Stimulated activated naive CD8-positive, alpha-beta T cell treated with anti-CD3 and anti-CD28 coated beads, Interleukin-15, Interleukin-2, amounts not matched to agents 100 U/mL and 50 U/mL, for 24 hours (primary cell): Measurements from ENCODE around the gene OR10G7.

Experiments used
- ATAC-seq: fragments of 150-1000 bp; cut with Tn5 transposase; one replicate; pipeline ENCODE4 v1.10.0; 2021
- DNase-seq: peaks from one replicate; pipeline ENCODE4 v3.0.0; 2021

OR10G7 gene

GRCh38 chr11:124041254-124041653 lies at the start of gene OR10G7:
OR10G7 (minus strand) TSS chr11:124041325; CDS start chr11:124039001, 2,324 bp downstream.
- no peak for ATAC-seq

GRCh38 chr11:124085997-124086846 lies 45.1 kb upstream of the OR10G7 start:
- DNase-seq (no peak), ATAC-seq (no peak)

More at GRCh38 chr11:124041254-124041653, at the start of gene OR10G7:
- DNase-seq, result no peak

GRCh38 chr11:124085583-124085982 lies 44.5 kb upstream of the OR10G7 start:
- no peak for ATAC-seq
- no peak for DNase-seq

GRCh38 chr11:124082371-124082770 lies 41.2 kb upstream of the OR10G7 start:
- ATAC-seq (no peak), DNase-seq (no peak)

- ATAC-seq (no peak), DNase-seq (no peak)
Measured at GRCh38 chr11:124081483-124081882, 40.4 kb upstream of the OR10G7 start.

- ATAC-seq (no peak), DNase-seq (no peak)
Measured at GRCh38 chr11:124080327-124081001, 39.3 kb upstream of the OR10G7 start.

- no peak for DNase-seq
- no peak for ATAC-seq
Measured at GRCh38 chr11:124079631-124080326, 38.7 kb upstream of the OR10G7 start.

- no peak for DNase-seq
- ATAC-seq, result no peak
Measured at GRCh38 chr11:124078591-124078990, 37.5 kb upstream of the OR10G7 start.

GRCh38 chr11:124077266-124077665 lies 36.1 kb upstream of the OR10G7 start:
- ATAC-seq, result no peak

GRCh38 chr11:124075841-124076651 lies 34.9 kb upstream of the OR10G7 start:
- DNase-seq (peak; percentile 37), ATAC-seq (peak; percentile 30)

More at GRCh38 chr11:124077266-124077665, 36.1 kb upstream of the OR10G7 start:
- DNase-seq, result no peak

GRCh38 chr11:124075492-124075840 lies 34.3 kb upstream of the OR10G7 start:
- no peak for DNase-seq
- ATAC-seq, result peak; percentile 13

GRCh38 chr11:124074554-124074953 lies 33.4 kb upstream of the OR10G7 start:
- DNase-seq (no peak), ATAC-seq (no peak)

GRCh38 chr11:124072147-124072546 lies 31.0 kb upstream of the OR10G7 start:
- ATAC-seq (no peak), DNase-seq (no peak)

- DNase-seq (no peak), ATAC-seq (no peak)
Measured at GRCh38 chr11:124071623-124071948, 30.5 kb upstream of the OR10G7 start.

- DNase-seq (peak; percentile 70), ATAC-seq (peak; percentile 52)
Measured at GRCh38 chr11:124070915-124071622, 29.9 kb upstream of the OR10G7 start.

GRCh38 chr11:124069429-124070401 lies 28.6 kb upstream of the OR10G7 start:
- DNase-seq (peak; percentile 61), ATAC-seq (peak; percentile 81)

GRCh38 chr11:124068601-124069110 lies 27.5 kb upstream of the OR10G7 start:
- no peak for DNase-seq
- no peak for ATAC-seq

GRCh38 chr11:124052966-124053365 lies 11.8 kb upstream of the OR10G7 start:
- ATAC-seq (no peak), DNase-seq (no peak)

- DNase-seq, result no peak
- ATAC-seq, result no peak
Measured at GRCh38 chr11:124050748-124051147, 9.6 kb upstream of the OR10G7 start.

GRCh38 chr11:124043420-124043819 lies 2.3 kb upstream of the OR10G7 start:
- DNase-seq (no peak), ATAC-seq (no peak)
